A549 treated with AZD9567 at 1 μM for 4 hours (cell line): ENCODE measurements around the gene KRT38. TPM values are rescaled to one million over a fixed set of nuclear protein-coding genes. Genes with fewer than 3 reads are reported as not detected.

ENCODE experiments used
- total RNA-seq: library from RNA; stranded (reverse); fragments of 200-300 nt; extraction: Qiagen RNA extraction; gene quantifications from 5 replicates; pipeline ENCODE4 v1.2.3, GENCODE V29; 2022; ENCODE audit not compliant: insufficient read depth

Gene KRT38
- not detected in 5 replicates for total RNA-seq

DNA sequence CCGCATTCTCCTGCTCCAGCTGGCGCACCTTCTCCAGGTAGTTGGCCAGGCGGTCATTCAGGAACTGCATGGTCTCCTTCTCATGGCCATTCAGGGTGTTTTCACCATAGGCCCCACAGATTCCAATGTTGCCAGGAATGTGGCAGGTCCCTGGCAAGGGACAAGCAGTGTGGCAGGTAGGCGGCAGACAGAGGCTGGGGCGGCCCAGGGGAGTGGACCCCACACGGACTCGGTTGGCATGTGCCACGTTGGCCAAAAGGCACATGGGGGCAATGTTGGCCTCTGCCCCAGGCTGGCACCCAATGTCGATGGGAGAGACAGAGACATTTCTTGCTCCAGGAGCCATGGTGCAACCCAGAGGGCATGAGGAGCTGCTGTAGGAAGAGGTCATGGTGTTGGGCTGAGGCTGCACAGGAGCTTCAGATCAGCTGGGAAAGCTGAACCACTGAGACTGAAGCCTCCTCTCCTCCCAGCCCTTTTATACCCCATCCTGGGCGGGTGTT lies at the start of gene KRT38:
Gene KRT38, minus strand, starts transcription at position 453 of the 503 bp plus-strand sequence. Its CDS starts 62 bp downstream, at position 391.

GRCh38 chr17:41489531-41489930 lies 48.7 kb upstream of the KRT38 start, which contains the start of gene KRT36:
KRT36 (minus strand) TSS chr17:41489910; CDS start chr17:41489864, 46 bp downstream.

DNA sequence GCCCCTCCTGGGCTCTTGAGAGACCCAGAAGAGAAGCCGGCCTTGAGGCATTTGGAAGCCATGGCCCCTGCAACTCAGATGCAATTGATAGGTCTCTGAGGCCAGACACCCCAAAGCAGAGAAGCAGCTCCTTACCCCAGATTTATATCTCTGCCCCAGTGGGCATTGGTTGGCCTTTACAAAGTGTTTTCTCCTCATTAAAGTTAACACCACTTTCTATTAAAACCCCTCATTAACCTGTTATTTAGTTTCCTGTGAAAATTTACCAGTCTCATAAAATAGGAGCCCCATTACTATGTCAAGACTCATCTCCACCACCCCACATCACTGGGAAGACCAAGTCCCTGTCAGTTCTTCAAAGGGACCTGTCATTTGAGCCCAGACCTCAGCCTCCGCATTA lies 40.3 kb upstream of the KRT38 start, which contains the start of gene KRT35:
Gene KRT35, minus strand, starts transcription at position 116 of the 400 bp plus-strand sequence. Its CDS starts 54 bp downstream, at position 62.

DNA sequence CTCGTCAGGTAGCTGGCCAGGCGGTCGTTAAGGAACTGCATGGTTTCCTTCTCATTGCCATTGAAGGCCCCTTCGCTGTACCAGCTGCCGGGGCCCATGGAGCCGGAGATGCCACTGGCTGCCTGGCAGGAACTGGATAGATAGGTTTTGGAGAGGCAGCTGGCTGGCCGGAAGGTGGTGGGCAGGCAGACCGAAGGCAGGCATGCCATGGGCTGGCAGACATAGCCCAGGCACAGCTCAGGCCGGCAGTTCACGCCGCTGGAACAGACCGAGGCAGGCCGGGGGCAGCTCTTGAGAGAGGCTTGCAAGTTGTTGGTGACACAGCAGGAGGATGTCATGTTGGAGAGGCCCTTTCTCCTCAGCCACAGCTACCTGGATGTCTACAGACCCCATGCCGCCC lies 26.2 kb upstream of the KRT38 start, which contains the start of gene KRT32:
Gene KRT32, minus strand, starts transcription at position 399 of the 400 bp plus-strand sequence. Its CDS starts 61 bp downstream, at position 338.

GRCh38 chr17:41424111-41424635 lies 16.6 kb downstream of the KRT38 start, which contains the start of gene KRT37:
KRT37 (minus strand) TSS chr17:41424585; CDS start chr17:41424523, 62 bp downstream.

GRCh38 chr17:41396996-41397660 lies 43.7 kb downstream of the KRT38 start, which contains the start of gene KRT31:
KRT31 (minus strand) TSS chr17:41397608; CDS start chr17:41397539, 69 bp downstream.

Other genes with a start within 250 kb of the KRT38 start
- gene KRTAP9-2, start 214.3 kb downstream of the KRT38 start, total RNA-seq, result not detected in 5 replicates
- gene KRTAP9-3, start 208.5 kb downstream of the KRT38 start, total RNA-seq, result not detected in 5 replicates
- not detected in 5 replicates for gene KRTAP9-8, start 203.0 kb downstream of the KRT38 start, total RNA-seq
- not detected in 5 replicates for gene KRTAP9-4, start 191.3 kb downstream of the KRT38 start, total RNA-seq
- gene KRTAP9-9, start 185.6 kb downstream of the KRT38 start, total RNA-seq, result not detected in 5 replicates
- not detected in 5 replicates for gene KRTAP9-6, start 175.6 kb downstream of the KRT38 start, total RNA-seq
- gene KRTAP9-7, start 165.3 kb downstream of the KRT38 start, total RNA-seq, result not detected in 5 replicates
- not detected in 5 replicates for gene KRTAP29-1, start 138.1 kb downstream of the KRT38 start, total RNA-seq
- not detected in 5 replicates for gene KRTAP16-1, start 131.7 kb downstream of the KRT38 start, total RNA-seq
- gene KRTAP17-1, start 125.3 kb downstream of the KRT38 start, total RNA-seq, result not detected in 5 replicates
- gene KRT33A, start 90.2 kb downstream of the KRT38 start, total RNA-seq, result not detected in 5 replicates
- gene KRT33B, start 71.2 kb downstream of the KRT38 start, total RNA-seq, result not detected in 5 replicates
- 0.21 to 1.2 TPM (median 0.29 TPM) in 5 replicates for gene KRT34, start 58.7 kb downstream of the KRT38 start, total RNA-seq
- not detected in 5 replicates for gene KRT31, start 43.4 kb downstream of the KRT38 start, total RNA-seq
- gene KRT37, start 16.4 kb downstream of the KRT38 start, total RNA-seq, result not detected in 5 replicates
- gene KRT32, start 26.4 kb upstream of the KRT38 start, total RNA-seq, result not detected in 5 replicates
- gene KRT35, start 40.2 kb upstream of the KRT38 start, total RNA-seq, result not detected in 5 replicates
- gene KRT36, start 48.9 kb upstream of the KRT38 start, total RNA-seq, result not detected in 5 replicates
- 0.08 to 0.50 TPM (median 0.30 TPM) in 3 of 5 replicates, not detected in the others for gene KRT13, start 64.6 kb upstream of the KRT38 start, total RNA-seq
- 2.1 to 2.6 TPM (median 2.5 TPM) in 5 replicates for gene KRT15, start 77.9 kb upstream of the KRT38 start, total RNA-seq
- gene KRT19, start 87.3 kb upstream of the KRT38 start, total RNA-seq, result 38.0 to 52.6 TPM (median 41.8 TPM) in 5 replicates
- not detected in 5 replicates for gene KRT9, start 131.1 kb upstream of the KRT38 start, total RNA-seq
- 0.08 to 0.13 TPM (median 0.10 TPM) in 3 of 5 replicates, not detected in the others for gene KRT14, start 145.9 kb upstream of the KRT38 start, total RNA-seq
- 0.46 to 0.75 TPM (median 0.64 TPM) in 4 of 5 replicates, not detected in the other for gene KRT16, start 171.8 kb upstream of the KRT38 start, total RNA-seq
- gene KRT17, start 183.6 kb upstream of the KRT38 start, total RNA-seq, result 0.64 to 0.87 TPM (median 0.80 TPM) in 4 of 5 replicates, not detected in the other
- gene EIF1, start 247.9 kb upstream of the KRT38 start, total RNA-seq, result 1,249 to 1,572 TPM (median 1,406 TPM) in 5 replicates